ENCODE results near the gene ASPA.
A peak's percentile ranks its signal among the peaks of the same experiment; 100 is the strongest.

Gene ASPA

GRCh38 chr17:3534881-3535252, 59.1 kb downstream of the ASPA start:
- Histone ChIP-seq H3K9me3 (ENCODE audit: control insufficient read depth in 2 of 2, low read length in 2 of 2) (no peaks in the 10 kb centered on the region), H3K27me3 (ENCODE audit: control insufficient read depth in 1 of 2, insufficient read depth in 2 of 2, low read length in 2 of 2) (peaks cover 10 to 12% of the 10 kb centered on the region in 2 donors), H3K9ac (ENCODE audit: low read length in 2 of 2) (no peak overlapping the region), H3K4me3 (ENCODE audit: low read length in 2 of 2) (no peak overlapping the region), H3K4me1 (ENCODE audit: control insufficient read depth, insufficient read depth, low read length) (peaks cover 11% of the 10 kb centered on the region), H3K27ac (ENCODE audit: low read length) (no peak overlapping the region), H3K36me3 (ENCODE audit: control insufficient read depth in 2 of 2, insufficient read depth in 2 of 2, low read length in 2 of 2) (no peaks in the 10 kb centered on the region)

GRCh38 chr17:3535253-3535995, 59.6 kb downstream of the ASPA start:
- no peak overlapping the region for H3K27ac ChIP-seq (ENCODE audit: low read length)
- no peaks in the 10 kb centered on the region for H3K36me3 ChIP-seq (ENCODE audit: control insufficient read depth in 2 of 2, insufficient read depth in 2 of 2, low read length in 2 of 2)
- no peaks in the 10 kb centered on the region for H3K9me3 ChIP-seq (ENCODE audit: control insufficient read depth in 2 of 2, low read length in 2 of 2)
- H3K4me1 ChIP-seq (ENCODE audit: control insufficient read depth, insufficient read depth, low read length), result peaks cover 6% of the 10 kb centered on the region
- H3K4me3 ChIP-seq (ENCODE audit: low read length in 2 of 2), result peak overlapping the region in 1 of 2 donors; percentile 54
- H3K9ac ChIP-seq (ENCODE audit: low read length in 2 of 2), result no peak overlapping the region
- peaks cover 10 to 12% of the 10 kb centered on the region in 2 donors for H3K27me3 ChIP-seq (ENCODE audit: control insufficient read depth in 1 of 2, insufficient read depth in 2 of 2, low read length in 2 of 2)

DNA sequence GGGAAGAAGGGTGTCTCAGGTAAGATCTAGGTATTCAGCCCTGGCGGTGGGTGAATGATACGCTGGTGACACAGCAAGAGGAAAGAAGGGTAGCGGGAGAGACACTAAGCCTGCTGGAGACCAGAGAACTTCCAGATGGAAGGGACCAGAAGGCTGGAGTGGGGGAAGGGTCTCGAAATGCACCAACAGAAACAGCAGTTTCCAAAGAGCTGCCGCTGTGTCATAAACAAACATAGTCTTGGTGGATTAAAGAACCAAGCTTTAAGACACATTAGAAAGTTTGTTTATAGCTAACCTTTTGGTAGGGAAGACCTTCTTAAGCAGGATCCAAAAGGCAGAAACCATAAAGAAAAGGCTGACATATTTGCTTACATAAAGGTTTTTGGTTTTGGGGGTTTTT, 60.9 kb downstream of the ASPA start:
- no peaks in the 10 kb centered on the region for H3K36me3 ChIP-seq (ENCODE audit: control insufficient read depth in 2 of 2, insufficient read depth in 2 of 2, low read length in 2 of 2)
- H3K4me3 ChIP-seq (ENCODE audit: low read length in 2 of 2), result no peak overlapping the region
- no peak overlapping the region for H3K27ac ChIP-seq (ENCODE audit: low read length)
- peaks cover 4% of the 10 kb centered on the region for H3K4me1 ChIP-seq (ENCODE audit: control insufficient read depth, insufficient read depth, low read length)
- H3K27me3 ChIP-seq (ENCODE audit: control insufficient read depth in 1 of 2, insufficient read depth in 2 of 2, low read length in 2 of 2), result peaks cover 10 to 12% of the 10 kb centered on the region in 2 donors
- H3K9ac ChIP-seq (ENCODE audit: low read length in 2 of 2), result no peak overlapping the region
- H3K9me3 ChIP-seq (ENCODE audit: control insufficient read depth in 2 of 2, low read length in 2 of 2), result no peaks in the 10 kb centered on the region

- H3K27ac ChIP-seq (ENCODE audit: low read length), result no peak overlapping the region
- H3K4me1 ChIP-seq (ENCODE audit: control insufficient read depth, insufficient read depth, low read length), result peaks cover 4% of the 10 kb centered on the region
- no peak overlapping the region for H3K9ac ChIP-seq (ENCODE audit: low read length in 2 of 2)
- H3K4me3 ChIP-seq (ENCODE audit: low read length in 2 of 2), result no peak overlapping the region
- no peaks in the 10 kb centered on the region for H3K9me3 ChIP-seq (ENCODE audit: control insufficient read depth in 2 of 2, low read length in 2 of 2)
- H3K27me3 ChIP-seq (ENCODE audit: control insufficient read depth in 1 of 2, insufficient read depth in 2 of 2, low read length in 2 of 2), result peaks cover 2 to 3% of the 10 kb centered on the region in 2 donors
- no peaks in the 10 kb centered on the region for H3K36me3 ChIP-seq (ENCODE audit: control insufficient read depth in 2 of 2, insufficient read depth in 2 of 2, low read length in 2 of 2)
Observed at GRCh38 chr17:3539881-3540540, 64.2 kb downstream of the ASPA start.

- H3K9ac ChIP-seq (ENCODE audit: low read length in 2 of 2), result no peak overlapping the region
- no peaks in the 10 kb centered on the region for H3K36me3 ChIP-seq (ENCODE audit: control insufficient read depth in 2 of 2, insufficient read depth in 2 of 2, low read length in 2 of 2)
- H3K9me3 ChIP-seq (ENCODE audit: control insufficient read depth in 2 of 2, low read length in 2 of 2), result no peaks in the 10 kb centered on the region
- H3K27ac ChIP-seq (ENCODE audit: low read length), result no peak overlapping the region
- no peaks in the 10 kb centered on the region for H3K4me1 ChIP-seq (ENCODE audit: control insufficient read depth, insufficient read depth, low read length)
- no peak overlapping the region for H3K4me3 ChIP-seq (ENCODE audit: low read length in 2 of 2)
- H3K27me3 ChIP-seq (ENCODE audit: control insufficient read depth in 1 of 2, insufficient read depth in 2 of 2, low read length in 2 of 2), result peaks cover 0 to 2% of the 10 kb centered on the region in 2 donors
Observed at GRCh38 chr17:3542410-3543088, 66.8 kb downstream of the ASPA start.

- H3K27ac ChIP-seq (ENCODE audit: low read length), result no peak overlapping the region
- no peak overlapping the region for H3K9ac ChIP-seq (ENCODE audit: low read length in 2 of 2)
Observed at GRCh38 chr17:3543453-3543852, 67.7 kb downstream of the ASPA start.

GRCh38 chr17:3544365-3544764, 68.6 kb downstream of the ASPA start:
- Histone ChIP-seq H3K9ac (ENCODE audit: low read length in 2 of 2) (no peak overlapping the region), H3K27me3 (ENCODE audit: control insufficient read depth in 1 of 2, insufficient read depth in 2 of 2, low read length in 2 of 2) (peaks cover 0 to 2% of the 10 kb centered on the region in 2 donors), H3K36me3 (ENCODE audit: control insufficient read depth in 2 of 2, insufficient read depth in 2 of 2, low read length in 2 of 2) (no peaks in the 10 kb centered on the region), H3K4me3 (ENCODE audit: low read length in 2 of 2) (no peak overlapping the region), H3K4me1 (ENCODE audit: control insufficient read depth, insufficient read depth, low read length) (no peaks in the 10 kb centered on the region), H3K27ac (ENCODE audit: low read length) (no peak overlapping the region), H3K9me3 (ENCODE audit: control insufficient read depth in 2 of 2, low read length in 2 of 2) (no peaks in the 10 kb centered on the region)

More at GRCh38 chr17:3543453-3543852, 67.7 kb downstream of the ASPA start:
- H3K4me1 ChIP-seq (ENCODE audit: control insufficient read depth, insufficient read depth, low read length), result no peaks in the 10 kb centered on the region
- H3K36me3 ChIP-seq (ENCODE audit: control insufficient read depth in 2 of 2, insufficient read depth in 2 of 2, low read length in 2 of 2), result no peaks in the 10 kb centered on the region
- H3K9me3 ChIP-seq (ENCODE audit: control insufficient read depth in 2 of 2, low read length in 2 of 2), result no peaks in the 10 kb centered on the region
- H3K4me3 ChIP-seq (ENCODE audit: low read length in 2 of 2), result no peak overlapping the region
- H3K27me3 ChIP-seq (ENCODE audit: control insufficient read depth in 1 of 2, insufficient read depth in 2 of 2, low read length in 2 of 2), result peaks cover 0 to 2% of the 10 kb centered on the region in 2 donors

- Histone ChIP-seq H3K4me1 (ENCODE audit: control insufficient read depth, insufficient read depth, low read length) (no peaks in the 10 kb centered on the region), H3K9me3 (ENCODE audit: control insufficient read depth in 2 of 2, low read length in 2 of 2) (no peaks in the 10 kb centered on the region), H3K9ac (ENCODE audit: low read length in 2 of 2) (no peak overlapping the region), H3K4me3 (ENCODE audit: low read length in 2 of 2) (no peak overlapping the region), H3K27ac (ENCODE audit: low read length) (no peak overlapping the region), H3K36me3 (ENCODE audit: control insufficient read depth in 2 of 2, insufficient read depth in 2 of 2, low read length in 2 of 2) (no peaks in the 10 kb centered on the region), H3K27me3 (ENCODE audit: control insufficient read depth in 1 of 2, insufficient read depth in 2 of 2, low read length in 2 of 2) (peaks cover 0 to 2% of the 10 kb centered on the region in 2 donors)
Observed at GRCh38 chr17:3545151-3545550, 69.4 kb downstream of the ASPA start.

- Histone ChIP-seq H3K9ac (ENCODE audit: low read length in 2 of 2) (no peak overlapping the region), H3K27me3 (ENCODE audit: control insufficient read depth in 1 of 2, insufficient read depth in 2 of 2, low read length in 2 of 2) (peaks cover 0 to 2% of the 10 kb centered on the region in 2 donors), H3K4me1 (ENCODE audit: control insufficient read depth, insufficient read depth, low read length) (no peaks in the 10 kb centered on the region), H3K36me3 (ENCODE audit: control insufficient read depth in 2 of 2, insufficient read depth in 2 of 2, low read length in 2 of 2) (no peaks in the 10 kb centered on the region), H3K4me3 (ENCODE audit: low read length in 2 of 2) (no peak overlapping the region), H3K27ac (ENCODE audit: low read length) (no peak overlapping the region), H3K9me3 (ENCODE audit: control insufficient read depth in 2 of 2, low read length in 2 of 2) (no peaks in the 10 kb centered on the region)
Observed at GRCh38 chr17:3546521-3546920, 70.7 kb downstream of the ASPA start.

DNA sequence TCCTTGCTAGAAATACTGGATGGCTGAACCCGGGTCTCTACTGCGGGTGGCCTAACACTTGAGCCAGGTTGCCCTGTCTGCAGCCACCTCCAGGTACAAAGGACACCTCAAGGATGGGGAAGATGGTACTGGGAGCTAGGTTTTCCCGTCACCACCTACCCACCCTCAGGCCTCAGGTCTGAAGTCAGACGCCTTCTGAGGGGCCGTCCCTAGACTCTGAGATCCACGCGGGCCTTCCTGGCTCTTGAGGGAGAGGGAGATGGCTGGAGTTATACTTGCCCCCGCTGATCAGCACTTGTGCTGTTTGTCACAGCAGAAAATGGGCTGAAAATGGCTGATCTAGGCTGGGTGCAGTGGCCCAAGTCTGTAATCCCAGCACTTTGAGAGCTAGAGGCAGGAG, 71.2 kb downstream of the ASPA start:
- H3K4me3 ChIP-seq (ENCODE audit: low read length in 2 of 2), result no peak overlapping the region
- peaks cover 0 to 2% of the 10 kb centered on the region in 2 donors for H3K27me3 ChIP-seq (ENCODE audit: control insufficient read depth in 1 of 2, insufficient read depth in 2 of 2, low read length in 2 of 2)
- H3K27ac ChIP-seq (ENCODE audit: low read length), result no peak overlapping the region
- no peak overlapping the region for H3K9ac ChIP-seq (ENCODE audit: low read length in 2 of 2)
- no peaks in the 10 kb centered on the region for H3K36me3 ChIP-seq (ENCODE audit: control insufficient read depth in 2 of 2, insufficient read depth in 2 of 2, low read length in 2 of 2)
- no peaks in the 10 kb centered on the region for H3K4me1 ChIP-seq (ENCODE audit: control insufficient read depth, insufficient read depth, low read length)
- no peaks in the 10 kb centered on the region for H3K9me3 ChIP-seq (ENCODE audit: control insufficient read depth in 2 of 2, low read length in 2 of 2)

All from stomach smooth muscle (tissue), 2 donors.